SH-SY5Y (cell line): ENCODE data around the gene ST3GAL5.

Experiments used
- GATA2 ChIP-seq: IDR thresholded peaks from 2 replicates; pipeline ENCODE4 v1.6.1; 2011; ENCODE audit warnings: mild to moderate bottlenecking, low read depth, low read length
- GATA3 ChIP-seq: IDR thresholded peaks from 2 replicates; pipeline ENCODE4 v1.6.1; 2011; ENCODE audit warnings: low read depth, mild to moderate bottlenecking, low read length, moderate library complexity

DNA sequence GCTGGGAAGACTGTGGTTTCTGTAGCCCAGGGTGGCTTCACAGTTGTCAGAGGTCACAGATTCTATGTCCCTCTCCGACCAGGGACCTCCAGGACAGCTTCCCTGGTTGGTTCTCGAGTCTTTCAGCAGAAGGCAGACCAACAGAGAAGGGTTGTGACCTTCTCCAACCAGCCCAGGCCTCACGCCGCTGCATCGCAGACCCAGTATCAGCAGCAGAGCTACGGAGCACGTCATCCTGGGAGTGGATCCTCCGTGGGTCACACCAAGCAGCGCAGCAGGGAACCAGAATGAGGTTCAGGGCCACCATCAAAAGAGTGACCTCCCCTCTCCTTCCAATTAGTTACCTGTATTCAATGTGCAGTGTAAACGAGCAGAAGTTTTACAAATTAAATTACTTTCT lies 49.3 kb downstream of the ST3GAL5 start:
- TF ChIP-seq GATA2, result no peak
- TF ChIP-seq GATA3, result no peak
